KMS-11 (cell line): ENCODE data around the gene SHANK2.

ENCODE experiments used
- H2AFZ ChIP-seq: fragments of 200-600 bp; sonication (generic); 2 replicates; pipeline ENCODE4 v1.6.1; 2016; ENCODE audit warnings: antibody characterized with exemption, mixed run types, low read depth
- H3K27ac ChIP-seq: fragments of 200-600 bp; sonication (generic); 2 replicates; pipeline ENCODE4 v1.6.1; 2016; ENCODE audit warnings: mild to moderate bottlenecking, mixed run types
- H3K27me3 ChIP-seq: fragments of 200-600 bp; sonication (generic); 2 replicates; pipeline ENCODE4 v1.6.1; 2017; ENCODE audit warnings: mild to moderate bottlenecking, low read depth, mixed run types, moderate library complexity; ENCODE audit not compliant: insufficient read depth
- H3K36me3 ChIP-seq: fragments of 200-600 bp; sonication (generic); 2 replicates; pipeline ENCODE4 v1.6.1; 2017; ENCODE audit warnings: mild to moderate bottlenecking, mixed run types; ENCODE audit not compliant: insufficient read depth
- H3K4me1 ChIP-seq: fragments of 200-600 bp; sonication (generic); 2 replicates; pipeline ENCODE4 v1.6.1; 2016; ENCODE audit warnings: mild to moderate bottlenecking, low read depth, mixed run types; ENCODE audit not compliant: poor library complexity, severe bottlenecking
- H3K4me2 ChIP-seq: fragments of 200-600 bp; sonication (generic); 2 replicates; pipeline ENCODE4 v1.7.0; 2016; ENCODE audit warnings: mild to moderate bottlenecking, mixed run types
- H3K4me3 ChIP-seq: fragments of 200-600 bp; sonication (generic); IDR thresholded peaks from 2 replicates; pipeline ENCODE4 v1.6.1; 2017; ENCODE audit warnings: low read depth, low read length, mixed read lengths; ENCODE audit not compliant: insufficient read depth
- H3K79me2 ChIP-seq: fragments of 200-600 bp; sonication (generic); 2 replicates; pipeline ENCODE4 v1.6.1; 2016; ENCODE audit warnings: low read depth, mixed run types; ENCODE audit not compliant: insufficient read depth
- H3K9ac ChIP-seq: fragments of 200-600 bp; sonication (generic); 2 replicates; pipeline ENCODE4 v1.6.1; 2016; ENCODE audit warnings: mild to moderate bottlenecking, mixed run types
- H4K20me1 ChIP-seq: fragments of 200-600 bp; sonication (generic); 2 replicates; pipeline ENCODE4 v1.6.1; 2016; ENCODE audit warnings: mild to moderate bottlenecking, mixed run types; ENCODE audit not compliant: insufficient read depth
- TF ChIP-seq, protein P1 (sequence below): fragments of 200-600 bp; sonication (generic); conservative IDR thresholded peaks from 2 replicates; pipeline ENCODE4 v1.6.1; 2017; ENCODE audit warnings: low read depth, mild to moderate bottlenecking, antibody characterized with exemption, low read length, moderate library complexity, mixed read lengths

The SHANK2 gene

DNA sequence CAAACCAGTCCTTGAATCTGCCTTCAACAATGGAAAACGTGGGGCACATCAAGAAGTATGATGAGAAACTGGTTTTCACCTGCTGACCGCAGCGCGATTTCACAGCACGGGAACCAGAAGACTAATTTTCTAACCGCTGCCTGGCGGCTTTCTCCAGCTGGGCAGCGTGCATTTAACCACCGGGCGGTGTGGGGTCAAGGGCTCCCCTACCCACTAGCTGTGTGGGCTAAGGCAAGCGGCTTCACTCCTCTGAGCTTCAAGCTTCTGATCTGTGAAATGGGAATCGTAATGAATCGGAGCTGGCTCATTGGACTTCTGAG is 4.2 kb downstream of the SHANK2 start:
- Histone ChIP-seq H2AFZ (no peak overlapping the region), H3K27me3 (no peaks in the 10 kb centered on the region; the same call in 1 of the 2 replicates), H3K9ac (no peak overlapping the region), H3K27ac (no peak overlapping the region), H3K79me2 (no peaks in the 10 kb centered on the region), H4K20me1 (no peaks in the 10 kb centered on the region), H3K4me2 (no peak overlapping the region), H3K4me1 (no peaks in the 10 kb centered on the region), H3K36me3 (no peaks in the 10 kb centered on the region), H3K4me3 (no peak overlapping the region)
- TF ChIP-seq, protein P1, sequence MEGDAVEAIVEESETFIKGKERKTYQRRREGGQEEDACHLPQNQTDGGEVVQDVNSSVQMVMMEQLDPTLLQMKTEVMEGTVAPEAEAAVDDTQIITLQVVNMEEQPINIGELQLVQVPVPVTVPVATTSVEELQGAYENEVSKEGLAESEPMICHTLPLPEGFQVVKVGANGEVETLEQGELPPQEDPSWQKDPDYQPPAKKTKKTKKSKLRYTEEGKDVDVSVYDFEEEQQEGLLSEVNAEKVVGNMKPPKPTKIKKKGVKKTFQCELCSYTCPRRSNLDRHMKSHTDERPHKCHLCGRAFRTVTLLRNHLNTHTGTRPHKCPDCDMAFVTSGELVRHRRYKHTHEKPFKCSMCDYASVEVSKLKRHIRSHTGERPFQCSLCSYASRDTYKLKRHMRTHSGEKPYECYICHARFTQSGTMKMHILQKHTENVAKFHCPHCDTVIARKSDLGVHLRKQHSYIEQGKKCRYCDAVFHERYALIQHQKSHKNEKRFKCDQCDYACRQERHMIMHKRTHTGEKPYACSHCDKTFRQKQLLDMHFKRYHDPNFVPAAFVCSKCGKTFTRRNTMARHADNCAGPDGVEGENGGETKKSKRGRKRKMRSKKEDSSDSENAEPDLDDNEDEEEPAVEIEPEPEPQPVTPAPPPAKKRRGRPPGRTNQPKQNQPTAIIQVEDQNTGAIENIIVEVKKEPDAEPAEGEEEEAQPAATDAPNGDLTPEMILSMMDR: no peak

DNA sequence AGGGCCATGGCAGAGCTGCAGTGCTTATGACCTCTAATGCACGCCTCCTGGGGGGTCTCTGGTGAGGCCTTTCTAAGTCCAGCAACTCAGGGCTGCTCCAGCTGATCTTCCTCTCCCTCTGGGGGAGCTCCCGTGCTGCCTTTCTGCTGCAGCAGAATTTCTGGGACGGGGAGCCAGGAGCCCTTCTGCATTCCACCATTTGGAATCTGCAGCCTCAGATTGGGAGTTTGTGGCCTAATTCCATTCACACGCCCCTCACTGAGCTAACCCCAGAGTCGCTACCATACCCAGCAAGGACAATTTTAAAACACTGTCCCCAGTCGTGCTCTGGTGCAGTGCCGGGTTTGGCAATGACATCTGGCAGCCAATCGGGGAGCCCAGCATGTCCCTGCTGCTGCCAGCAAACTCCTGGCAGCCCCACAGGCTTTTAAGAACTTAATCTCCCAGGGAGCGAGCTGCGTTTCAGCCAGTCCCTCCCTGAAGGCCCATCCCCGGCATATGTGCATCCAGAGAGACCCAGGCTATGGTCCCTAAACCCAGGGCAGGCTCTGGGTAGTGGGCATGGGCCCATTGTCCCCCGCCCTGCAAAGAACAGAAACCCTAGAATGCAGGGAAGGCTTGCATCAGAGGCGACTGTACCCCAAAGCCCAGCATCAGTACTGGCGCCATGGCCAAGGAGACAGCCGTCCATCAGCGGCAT is 4.7 kb downstream of the SHANK2 start:
- no peak overlapping the region for H3K27ac ChIP-seq
- no peak overlapping the region for H3K4me2 ChIP-seq
- no peak overlapping the region for H3K9ac ChIP-seq
- H2AFZ ChIP-seq: no peak overlapping the region
- no peaks in the 10 kb centered on the region for H4K20me1 ChIP-seq
- H3K36me3 ChIP-seq: no peaks in the 10 kb centered on the region
- no peaks in the 10 kb centered on the region for H3K79me2 ChIP-seq
- no peaks in the 10 kb centered on the region; the same call in 1 of the 2 replicates for H3K27me3 ChIP-seq
- no peak overlapping the region for H3K4me3 ChIP-seq
- H3K4me1 ChIP-seq: no peaks in the 10 kb centered on the region
- TF ChIP-seq, protein P1: no peak

DNA sequence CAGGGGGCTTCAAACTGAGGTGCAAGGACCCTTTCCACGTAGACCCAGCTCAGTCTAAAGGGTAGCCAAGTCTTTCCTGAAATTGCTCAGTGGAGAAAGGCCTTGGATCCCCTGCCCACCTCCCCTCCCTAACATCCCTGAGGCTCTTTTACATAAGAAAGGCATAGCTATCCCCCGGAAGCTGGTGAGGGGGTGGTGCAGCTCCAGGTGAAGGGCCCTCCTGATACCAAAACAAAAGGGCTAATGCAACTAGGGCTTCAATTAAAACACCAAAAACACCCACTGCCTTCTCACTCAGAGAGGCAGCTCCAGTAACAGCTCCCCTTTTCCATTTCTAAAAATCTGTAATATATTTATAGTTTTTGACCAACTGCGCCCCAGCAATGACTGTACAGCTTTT is 5.8 kb downstream of the SHANK2 start:
- Histone ChIP-seq H4K20me1 (no peaks in the 10 kb centered on the region), H3K27me3 (no peaks in the 10 kb centered on the region; the same call in 1 of the 2 replicates), H2AFZ (no peak overlapping the region), H3K4me3 (no peak overlapping the region), H3K27ac (no peak overlapping the region), H3K4me2 (no peak overlapping the region), H3K4me1 (no peaks in the 10 kb centered on the region), H3K9ac (no peak overlapping the region), H3K36me3 (no peaks in the 10 kb centered on the region), H3K79me2 (no peaks in the 10 kb centered on the region)
- TF ChIP-seq, protein P1: no peak

DNA sequence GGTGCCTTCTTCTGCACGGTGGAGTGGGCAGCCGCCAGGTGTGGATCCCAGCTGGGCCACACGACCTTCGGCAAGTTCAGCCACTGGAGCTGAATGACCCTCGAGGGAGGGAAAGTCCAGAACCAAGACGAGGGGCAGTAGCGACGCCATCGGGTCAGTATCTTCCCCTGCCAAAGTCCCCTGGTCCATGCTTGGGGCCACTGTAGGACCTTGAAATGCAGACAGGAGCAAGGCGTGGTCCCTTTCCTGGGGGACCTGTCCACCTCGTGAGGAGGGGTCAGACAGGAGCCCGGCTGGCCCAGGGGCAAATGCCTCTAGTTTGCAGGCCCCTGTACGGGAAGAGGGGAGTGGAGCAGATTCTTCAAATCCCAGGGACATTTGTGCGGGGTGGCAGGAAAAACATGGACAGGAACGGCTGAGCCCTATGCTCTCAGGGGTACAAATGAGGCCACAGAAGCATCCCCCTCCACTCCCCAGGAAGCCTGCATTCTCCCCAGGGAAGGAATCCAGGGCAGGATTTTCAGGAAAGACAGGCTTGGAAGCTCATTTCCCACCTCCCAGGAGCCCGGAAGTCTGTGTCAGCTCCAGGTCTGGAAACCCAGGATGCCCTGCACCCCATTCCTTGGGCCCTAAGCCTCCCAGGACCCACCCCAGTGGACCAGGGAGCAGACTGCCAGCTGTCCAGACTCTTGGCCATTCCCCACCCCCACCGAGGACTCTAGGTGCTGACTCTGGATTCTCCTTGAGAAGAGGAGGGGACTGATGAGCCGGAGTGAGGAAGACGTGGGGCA is 6.6 kb downstream of the SHANK2 start:
- H3K36me3 ChIP-seq: no peaks in the 10 kb centered on the region
- H4K20me1 ChIP-seq: no peaks in the 10 kb centered on the region
- no peak overlapping the region for H2AFZ ChIP-seq
- no peak overlapping the region for H3K27ac ChIP-seq
- TF ChIP-seq, protein P1: no peak
- no peaks in the 10 kb centered on the region; the same call in 1 of the 2 replicates for H3K27me3 ChIP-seq
- H3K4me3 ChIP-seq: no peak overlapping the region
- H3K4me1 ChIP-seq: no peaks in the 10 kb centered on the region
- no peak overlapping the region for H3K9ac ChIP-seq
- no peak overlapping the region for H3K4me2 ChIP-seq
- no peaks in the 10 kb centered on the region for H3K79me2 ChIP-seq
